D721Med (cell line): ENCODE results near the gene SDE2.
"Not testable (repeated sequence)": the region's sequence is repeated elsewhere in the genome, so short reads cannot be mapped to it uniquely, and the experiment has no call there.

Experiments used
- DNase-seq: peaks from one replicate; pipeline ENCODE4 v3.0.0; 2011; ENCODE audit warnings: low spot score; ENCODE audit not compliant: insufficient read length
- FAIRE-seq: peaks from 2 replicates; lab custom pipeline; 2011; peaks lifted over from hg19 to GRCh38; lab: Jason Lieb, UNC
- TF ChIP-seq, protein P1 (sequence below): IDR thresholded peaks from 2 replicates; pipeline ENCODE4 v1.5.1; 2012; ENCODE audit warnings: mild to moderate bottlenecking, control low read depth; ENCODE audit not compliant: insufficient read depth; ENCODE audit errors: missing control alignments

The SDE2 gene

DNA sequence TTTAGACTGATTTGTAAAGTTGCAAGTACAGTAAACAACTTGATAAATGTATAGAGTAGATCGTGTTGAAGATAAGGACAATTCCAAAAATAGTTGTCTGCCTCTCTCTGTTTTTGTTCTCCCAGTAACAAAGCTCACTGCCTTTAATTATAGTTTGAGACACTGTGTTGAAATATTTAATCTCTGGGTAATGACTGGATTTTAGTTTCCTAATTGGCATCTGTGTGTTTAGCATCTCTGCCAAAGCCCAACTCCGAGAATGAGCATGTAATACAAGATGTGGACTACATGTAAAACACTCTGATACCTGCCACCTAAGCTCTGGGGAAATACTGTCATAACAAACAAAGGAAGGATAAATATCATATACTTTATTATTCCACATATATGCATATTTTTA, 27.7 kb upstream of the SDE2 start:
- DNase-seq, result no peak
- FAIRE-seq, result no peak

DNA sequence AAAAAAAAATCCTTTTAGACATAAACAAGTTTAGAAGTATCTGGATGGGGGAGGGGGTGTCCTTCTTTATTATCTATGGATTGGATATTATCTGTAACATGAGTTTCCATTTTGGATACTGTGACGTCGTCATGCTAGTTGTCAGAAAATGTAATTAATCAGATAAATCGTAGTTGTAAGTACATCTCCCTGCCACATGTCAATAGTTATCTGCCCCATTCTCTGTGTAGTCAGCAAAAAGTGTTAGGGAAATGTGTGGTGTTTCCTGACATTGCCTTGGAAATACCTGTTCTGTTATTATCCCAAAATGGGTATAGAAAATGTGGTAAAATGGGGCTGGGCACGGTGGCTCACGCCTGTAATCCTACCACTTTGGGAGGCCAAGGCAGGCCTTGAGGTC, 24.6 kb upstream of the SDE2 start:
- TF ChIP-seq, protein P1, sequence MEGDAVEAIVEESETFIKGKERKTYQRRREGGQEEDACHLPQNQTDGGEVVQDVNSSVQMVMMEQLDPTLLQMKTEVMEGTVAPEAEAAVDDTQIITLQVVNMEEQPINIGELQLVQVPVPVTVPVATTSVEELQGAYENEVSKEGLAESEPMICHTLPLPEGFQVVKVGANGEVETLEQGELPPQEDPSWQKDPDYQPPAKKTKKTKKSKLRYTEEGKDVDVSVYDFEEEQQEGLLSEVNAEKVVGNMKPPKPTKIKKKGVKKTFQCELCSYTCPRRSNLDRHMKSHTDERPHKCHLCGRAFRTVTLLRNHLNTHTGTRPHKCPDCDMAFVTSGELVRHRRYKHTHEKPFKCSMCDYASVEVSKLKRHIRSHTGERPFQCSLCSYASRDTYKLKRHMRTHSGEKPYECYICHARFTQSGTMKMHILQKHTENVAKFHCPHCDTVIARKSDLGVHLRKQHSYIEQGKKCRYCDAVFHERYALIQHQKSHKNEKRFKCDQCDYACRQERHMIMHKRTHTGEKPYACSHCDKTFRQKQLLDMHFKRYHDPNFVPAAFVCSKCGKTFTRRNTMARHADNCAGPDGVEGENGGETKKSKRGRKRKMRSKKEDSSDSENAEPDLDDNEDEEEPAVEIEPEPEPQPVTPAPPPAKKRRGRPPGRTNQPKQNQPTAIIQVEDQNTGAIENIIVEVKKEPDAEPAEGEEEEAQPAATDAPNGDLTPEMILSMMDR, result no peak
- DNase-seq (no peak), FAIRE-seq (no peak)

More for the DNA sequence above, 27.7 kb upstream of the SDE2 start:
- TF ChIP-seq, protein P1, result no peak

DNA sequence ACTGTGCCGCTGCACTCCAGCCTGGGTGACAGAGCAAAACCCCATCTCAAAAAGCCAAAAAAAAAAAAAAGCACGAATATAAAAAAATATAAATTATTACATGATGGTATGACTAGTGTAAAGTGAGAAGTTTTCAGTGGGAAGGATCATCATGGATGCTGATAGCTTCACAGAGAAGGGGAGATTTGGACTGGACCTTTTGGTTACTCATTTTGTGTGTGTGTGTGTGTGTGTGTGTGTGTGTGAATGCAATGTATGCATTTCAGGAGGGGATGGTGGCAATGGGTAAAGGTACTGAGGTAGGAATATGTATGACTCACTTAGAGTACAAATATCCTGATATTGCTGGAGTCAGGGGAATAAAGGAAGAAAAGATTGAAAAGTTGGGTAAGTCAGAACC, 22.7 kb upstream of the SDE2 start:
- TF ChIP-seq, protein P1, result no peak
- FAIRE-seq (no peak), DNase-seq (no peak)

DNA sequence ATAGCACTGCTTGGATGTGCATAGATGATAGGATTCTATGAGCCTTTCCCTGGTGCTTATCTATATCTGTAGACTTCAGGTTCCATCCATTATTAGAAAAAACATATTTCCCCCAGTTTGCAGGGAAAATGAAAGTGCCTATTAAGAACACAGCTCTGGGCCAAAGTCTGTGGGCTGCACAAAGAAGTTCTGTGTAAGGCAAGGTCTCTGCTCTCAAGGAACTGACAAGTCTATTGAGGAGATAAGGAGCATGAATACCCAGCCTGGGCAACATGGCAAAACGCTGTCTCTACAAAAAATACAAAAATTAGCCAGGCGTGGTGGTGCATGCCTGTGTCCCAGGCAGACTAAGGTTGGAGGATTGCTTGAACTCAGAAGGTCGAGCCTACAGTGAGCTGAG, 22.3 kb upstream of the SDE2 start:
- DNase-seq, result no peak
- no peak for FAIRE-seq
- TF ChIP-seq, protein P1, result no peak

DNA sequence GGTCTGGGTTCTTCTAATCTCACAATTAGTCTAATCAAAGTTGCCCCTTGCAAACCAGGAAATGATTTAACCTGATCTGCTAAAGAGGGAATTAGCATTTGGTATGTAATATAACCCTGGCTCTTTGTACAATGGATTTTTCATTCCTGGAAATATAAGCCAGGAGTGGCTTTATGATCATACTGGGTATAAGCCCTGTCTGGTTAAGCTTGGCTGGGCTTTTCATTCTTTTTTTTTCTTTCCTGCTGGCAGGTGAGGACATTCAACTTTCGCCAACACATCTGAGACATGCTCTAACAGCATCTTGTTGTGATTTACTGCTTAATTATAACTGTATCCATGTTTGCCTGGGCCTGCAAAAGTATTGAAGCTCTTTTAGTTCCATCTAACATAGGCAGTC, 20.4 kb upstream of the SDE2 start:
- FAIRE-seq (no peak), DNase-seq (peak; percentile 57)
- TF ChIP-seq, protein P1, result no peak

DNA sequence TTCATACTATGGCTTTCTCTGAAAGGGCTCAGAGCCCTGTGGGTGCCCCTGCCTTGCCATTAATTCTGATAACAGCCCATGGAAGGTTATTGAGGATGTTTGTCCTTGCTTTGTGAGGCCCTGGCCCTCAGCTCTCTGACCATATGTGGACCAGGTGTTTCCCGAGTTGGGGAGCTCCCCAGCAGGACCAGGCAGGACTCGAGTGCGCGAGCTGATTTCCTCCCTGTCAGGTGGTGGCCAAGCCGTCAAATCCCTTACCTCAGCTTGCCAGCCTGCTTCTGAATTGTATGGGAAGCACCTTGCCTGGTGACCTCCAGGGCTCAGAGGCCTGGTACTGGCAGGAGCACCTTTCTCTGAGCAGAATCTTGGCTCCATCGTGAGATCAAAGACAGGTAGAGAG, 17.9 kb upstream of the SDE2 start:
- TF ChIP-seq, protein P1, result no peak
- FAIRE-seq (no peak), DNase-seq (no peak)

DNA sequence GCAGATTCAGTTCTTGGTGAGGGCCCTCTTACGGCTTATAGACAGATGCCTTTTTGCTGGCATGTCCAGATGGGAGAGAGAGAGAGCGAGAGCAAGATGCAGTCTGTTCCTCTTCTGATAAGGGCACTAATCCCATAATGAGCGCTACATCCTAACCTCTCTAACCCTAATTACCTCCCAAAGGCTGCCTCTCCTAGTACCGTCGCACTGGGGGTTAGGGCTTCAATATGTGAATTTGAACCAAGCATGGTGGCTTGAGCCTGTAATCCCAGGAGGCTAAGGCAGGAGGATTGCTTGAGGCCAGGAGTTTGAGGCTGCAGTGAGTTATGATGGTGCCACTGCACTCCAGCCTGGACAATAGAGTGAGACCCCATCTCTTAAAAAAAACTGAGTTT, 10.5 kb upstream of the SDE2 start:
- TF ChIP-seq, protein P1, result no peak
- no peak for DNase-seq
- no peak for FAIRE-seq

DNA sequence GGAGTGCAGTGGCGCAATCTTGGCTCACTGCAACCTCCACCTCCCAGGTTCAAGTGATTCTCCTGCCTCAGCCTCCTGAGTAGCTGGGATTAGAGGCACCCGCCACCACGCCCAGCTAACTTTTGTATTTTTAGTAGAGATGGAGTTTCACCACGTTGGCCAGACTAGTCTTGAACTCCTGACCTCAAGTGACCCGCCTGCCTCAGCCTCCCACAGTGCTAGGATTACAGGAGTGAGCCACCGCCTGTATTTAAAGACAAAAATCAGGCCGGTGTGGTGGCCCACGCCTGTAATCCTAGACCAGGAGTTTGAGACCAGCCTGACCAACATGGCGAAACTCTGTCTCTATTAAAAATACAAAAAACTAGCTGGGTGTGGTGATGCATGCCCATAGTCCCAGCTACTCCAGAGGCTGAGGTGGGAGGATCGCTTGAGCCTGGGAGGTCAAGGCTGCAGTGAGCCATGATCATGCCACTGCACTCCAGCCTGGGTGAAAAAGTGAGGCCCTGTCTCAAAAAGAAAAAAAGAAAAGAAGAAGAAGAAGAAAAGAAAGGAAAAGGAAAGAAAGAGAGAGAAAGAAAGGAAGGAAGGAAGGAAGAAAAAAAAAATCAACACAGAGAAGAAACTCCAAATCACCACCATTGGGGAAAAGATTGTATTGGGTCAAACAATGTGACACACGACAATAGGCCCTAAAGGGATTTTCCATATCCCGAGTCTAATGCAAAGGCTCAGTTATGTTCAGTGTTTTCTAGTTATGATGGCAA, 8.2 kb upstream of the SDE2 start:
- not testable (repeated sequence) for DNase-seq, FAIRE-seq
